ENCODE measurements around the gene GCNT3. TPM values are rescaled to one million over a fixed set of nuclear protein-coding genes. Genes with fewer than 3 reads are reported as not detected.

Gene GCNT3
- total RNA-seq, 1 donor from 2014 or later = 4.6 TPM

DNA sequence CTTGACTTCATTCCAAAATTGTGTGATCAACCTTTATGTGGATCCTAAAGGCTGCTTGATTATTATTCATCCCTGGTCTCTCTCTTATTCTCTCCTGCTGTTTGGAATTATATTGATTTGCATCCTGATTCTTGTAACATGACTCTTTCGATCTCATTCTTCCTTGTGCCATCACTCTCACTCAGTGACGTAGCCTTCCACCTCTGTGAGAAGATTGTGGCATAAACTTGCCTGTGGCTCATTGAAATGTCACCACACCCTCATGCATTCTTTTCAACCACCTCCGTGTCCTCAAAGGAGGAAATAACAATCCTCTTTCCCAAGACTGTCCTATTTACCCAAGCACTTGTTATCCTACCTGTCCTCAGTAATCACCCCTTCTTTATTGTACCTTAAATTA, 41.3 kb upstream of the GCNT3 start:
- Mint-ChIP-seq H3K9me3 (ENCODE audit: low read depth) (no peaks in the 10 kb centered on the region), H3K36me3 (ENCODE audit: insufficient read depth) (no peaks in the 10 kb centered on the region), H3K4me3 (ENCODE audit: low read depth) (no peak overlapping the region), H3K4me1 (ENCODE audit: low read depth) (peaks cover 9% of the 10 kb centered on the region), H3K27ac (no peak overlapping the region), H3K27me3 (no peaks in the 10 kb centered on the region)
- no peak for DNase-seq (ENCODE audit: low spot score, unreplicated experiment)
- TF ChIP-seq, protein P1, sequence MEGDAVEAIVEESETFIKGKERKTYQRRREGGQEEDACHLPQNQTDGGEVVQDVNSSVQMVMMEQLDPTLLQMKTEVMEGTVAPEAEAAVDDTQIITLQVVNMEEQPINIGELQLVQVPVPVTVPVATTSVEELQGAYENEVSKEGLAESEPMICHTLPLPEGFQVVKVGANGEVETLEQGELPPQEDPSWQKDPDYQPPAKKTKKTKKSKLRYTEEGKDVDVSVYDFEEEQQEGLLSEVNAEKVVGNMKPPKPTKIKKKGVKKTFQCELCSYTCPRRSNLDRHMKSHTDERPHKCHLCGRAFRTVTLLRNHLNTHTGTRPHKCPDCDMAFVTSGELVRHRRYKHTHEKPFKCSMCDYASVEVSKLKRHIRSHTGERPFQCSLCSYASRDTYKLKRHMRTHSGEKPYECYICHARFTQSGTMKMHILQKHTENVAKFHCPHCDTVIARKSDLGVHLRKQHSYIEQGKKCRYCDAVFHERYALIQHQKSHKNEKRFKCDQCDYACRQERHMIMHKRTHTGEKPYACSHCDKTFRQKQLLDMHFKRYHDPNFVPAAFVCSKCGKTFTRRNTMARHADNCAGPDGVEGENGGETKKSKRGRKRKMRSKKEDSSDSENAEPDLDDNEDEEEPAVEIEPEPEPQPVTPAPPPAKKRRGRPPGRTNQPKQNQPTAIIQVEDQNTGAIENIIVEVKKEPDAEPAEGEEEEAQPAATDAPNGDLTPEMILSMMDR (IDR thresholded peaks at IDR 0.05; ENCODE audit: unreplicated experiment) = no peak

DNA sequence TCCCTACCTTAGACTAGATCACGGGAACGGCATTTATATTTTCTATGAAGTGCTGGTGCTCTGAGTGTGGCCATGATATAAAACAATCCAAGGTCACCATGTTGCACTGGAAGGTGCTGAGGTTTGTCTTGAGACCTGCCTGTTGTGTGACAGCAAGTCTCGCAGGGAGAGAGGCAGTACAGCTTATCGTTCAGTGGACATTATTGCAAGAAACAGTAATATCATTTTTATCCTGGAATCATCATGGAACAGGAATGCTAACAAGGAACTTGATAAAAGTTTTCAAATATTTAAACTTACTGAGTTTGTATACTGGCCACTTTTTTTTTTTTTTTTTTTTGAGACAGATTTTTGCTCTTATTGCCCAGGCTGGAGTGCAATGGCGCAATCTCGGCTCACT, 40.0 kb upstream of the GCNT3 start:
- no peak overlapping the region for H3K4me3 Mint-ChIP-seq (ENCODE audit: low read depth)
- no peaks in the 10 kb centered on the region for H3K36me3 Mint-ChIP-seq (ENCODE audit: insufficient read depth)
- TF ChIP-seq, protein P1 (IDR thresholded peaks at IDR 0.05; ENCODE audit: unreplicated experiment) = no peak
- no peak for DNase-seq (ENCODE audit: low spot score, unreplicated experiment)
- H3K9me3 Mint-ChIP-seq (ENCODE audit: low read depth) = no peaks in the 10 kb centered on the region
- H3K27me3 Mint-ChIP-seq = no peaks in the 10 kb centered on the region
- H3K27ac Mint-ChIP-seq = no peak overlapping the region
- H3K4me1 Mint-ChIP-seq (ENCODE audit: low read depth) = peaks cover 9% of the 10 kb centered on the region

DNA sequence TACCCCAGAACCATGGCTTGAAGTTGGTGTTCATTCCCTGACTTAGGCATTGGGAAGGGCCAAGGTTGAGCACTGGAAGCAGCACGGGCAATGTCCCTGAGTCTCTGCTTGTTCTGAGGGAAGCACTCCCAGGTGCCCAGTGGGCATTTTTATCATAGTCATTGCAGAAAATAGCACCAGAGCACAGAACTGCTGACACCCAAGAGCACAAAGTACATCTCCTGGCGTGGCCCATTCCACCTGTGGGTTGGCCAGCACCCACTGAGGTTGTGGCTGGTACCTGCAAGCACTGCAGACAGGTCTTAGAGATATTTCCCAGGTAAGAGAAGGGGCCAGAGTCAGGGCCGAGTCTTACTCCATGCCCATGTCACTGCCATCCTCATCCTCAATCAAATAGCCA, 28.5 kb upstream of the GCNT3 start:
- Mint-ChIP-seq H3K27ac (no peak overlapping the region), H3K9me3 (ENCODE audit: low read depth) (no peaks in the 10 kb centered on the region), H3K4me3 (ENCODE audit: low read depth) (no peak overlapping the region), H3K27me3 (no peaks in the 10 kb centered on the region), H3K4me1 (ENCODE audit: low read depth) (peaks cover 7% of the 10 kb centered on the region), H3K36me3 (ENCODE audit: insufficient read depth) (no peaks in the 10 kb centered on the region)
- TF ChIP-seq, protein P1 (IDR thresholded peaks at IDR 0.05; ENCODE audit: unreplicated experiment) = no peak
- DNase-seq (ENCODE audit: low spot score, unreplicated experiment) = no peak

DNA sequence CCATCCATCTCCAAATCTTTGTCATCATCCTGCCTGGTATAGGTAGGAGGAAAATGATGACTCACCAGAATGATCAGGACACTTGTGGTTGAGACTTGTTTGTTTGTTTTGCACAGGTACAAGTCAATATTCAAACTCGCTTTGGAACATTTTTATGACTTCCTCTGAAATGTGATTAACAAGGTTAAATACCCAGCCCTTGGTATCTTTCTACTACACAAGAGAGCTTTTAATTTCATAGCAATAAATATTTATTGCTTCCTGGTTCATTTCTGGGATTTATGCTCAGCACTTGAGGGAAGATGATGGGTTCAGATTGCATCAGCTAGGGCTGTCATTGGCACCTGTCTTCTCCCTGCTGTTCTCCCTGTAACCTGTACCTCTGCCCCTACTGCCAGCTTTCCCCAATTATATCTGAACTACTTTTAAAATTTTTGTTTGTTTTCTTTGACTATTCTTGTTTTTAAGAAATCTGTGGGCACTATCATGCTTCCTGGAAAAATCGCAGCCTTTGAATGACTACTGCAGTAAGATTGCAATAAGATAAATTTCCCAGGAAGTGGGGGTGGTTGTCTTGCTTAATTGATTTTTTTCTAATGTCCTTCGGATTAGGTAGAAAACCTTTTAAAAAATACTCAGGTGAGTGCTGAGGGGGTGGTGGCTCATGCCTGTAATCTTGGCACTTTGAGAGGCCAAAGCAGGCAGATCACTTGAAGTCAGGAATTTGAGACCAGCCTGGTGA, 24.3 kb upstream of the GCNT3 start:
- H3K27me3 Mint-ChIP-seq = no peaks in the 10 kb centered on the region
- peak overlapping the region; percentile 76 for H3K27ac Mint-ChIP-seq
- H3K9me3 Mint-ChIP-seq (ENCODE audit: low read depth) = no peaks in the 10 kb centered on the region

DNA sequence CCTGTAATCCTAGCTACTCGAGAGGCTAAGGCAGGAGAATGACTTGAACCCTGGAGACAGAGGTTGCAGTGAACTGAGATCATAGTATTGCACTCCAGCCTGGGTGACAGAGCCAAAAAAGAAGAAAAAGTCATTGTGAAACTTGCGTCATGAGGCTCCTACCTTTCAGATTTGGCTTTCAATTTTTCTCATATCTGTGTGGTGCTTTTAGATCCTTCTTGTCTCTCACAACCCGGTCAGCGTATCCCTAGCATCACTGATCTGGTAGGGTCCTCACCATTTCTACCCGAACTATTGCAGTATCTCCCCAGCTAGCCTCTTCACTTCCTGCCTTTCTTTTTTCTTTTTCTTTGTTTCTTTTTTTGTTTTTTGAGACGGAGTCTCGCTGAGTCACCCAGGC, 21.6 kb upstream of the GCNT3 start:
- TF ChIP-seq, protein P1 (IDR thresholded peaks at IDR 0.05; ENCODE audit: unreplicated experiment) = no peak
- Mint-ChIP-seq H3K36me3 (ENCODE audit: insufficient read depth) (no peaks in the 10 kb centered on the region), H3K4me3 (ENCODE audit: low read depth) (no peak overlapping the region), H3K9me3 (ENCODE audit: low read depth) (no peaks in the 10 kb centered on the region), H3K4me1 (ENCODE audit: low read depth) (peaks cover 24% of the 10 kb centered on the region), H3K27me3 (no peaks in the 10 kb centered on the region), H3K27ac (no peak overlapping the region)
- no peak for DNase-seq (ENCODE audit: low spot score, unreplicated experiment)

More for the DNA sequence above, 24.3 kb upstream of the GCNT3 start:
- Mint-ChIP-seq H3K36me3 (ENCODE audit: insufficient read depth) (no peaks in the 10 kb centered on the region), H3K4me1 (ENCODE audit: low read depth) (peaks cover 14% of the 10 kb centered on the region), H3K4me3 (ENCODE audit: low read depth) (no peak overlapping the region)
- TF ChIP-seq, protein P1 (IDR thresholded peaks at IDR 0.05; ENCODE audit: unreplicated experiment) = no peak
- no peak for DNase-seq (ENCODE audit: low spot score, unreplicated experiment)
